ENCODE data around the gene CFAP46.

CFAP46 gene

GRCh38 chr10:132868995-132869394, 73.4 kb downstream of the CFAP46 start:
- H3K4me3 ChIP-seq (ENCODE audit: low read length, poor library complexity, severe bottlenecking) = no peak overlapping the region
- no peak overlapping the region for H3K4me2 ChIP-seq (ENCODE audit: low read depth, low read length, poor library complexity, severe bottlenecking)
- H2AFZ ChIP-seq (ENCODE audit: low read length) = no peak overlapping the region
- H3K36me3 ChIP-seq (ENCODE audit: insufficient read depth, low read length) = no peaks in the 10 kb centered on the region
- no peaks in the 10 kb centered on the region for H3K27me3 ChIP-seq (ENCODE audit: insufficient read depth, low read length, poor library complexity, severe bottlenecking)
- no peaks in the 10 kb centered on the region for H3K9me3 ChIP-seq (ENCODE audit: insufficient read depth, low read depth, low read length)
- H4K20me1 ChIP-seq (ENCODE audit: insufficient read depth, low read length, poor library complexity, severe bottlenecking) = no peaks in the 10 kb centered on the region
- peaks cover 16% of the 10 kb centered on the region for H3K4me1 ChIP-seq (ENCODE audit: insufficient read depth, low read length, poor library complexity, severe bottlenecking)
- H3K9ac ChIP-seq (ENCODE audit: low read depth, low read length, poor library complexity, severe bottlenecking) = no peak overlapping the region
- TF ChIP-seq CTCF (conservative IDR thresholded peaks at IDR 0.05; ENCODE audit: low read length) (no peak), EZH2phosphoT487 (IDR thresholded peaks at IDR 0.05; ENCODE audit: borderline replicate concordance) (no peak)
- no peaks in the 10 kb centered on the region for H3F3A ChIP-seq (ENCODE audit: low read depth)
- H3K79me2 ChIP-seq (ENCODE audit: insufficient read depth, low read length) = no peaks in the 10 kb centered on the region
- H3K9me2 ChIP-seq (replicated peaks; ENCODE audit: low read depth, low read length) = no peaks in the 10 kb centered on the region

GRCh38 chr10:132867801-132868644, 74.3 kb downstream of the CFAP46 start:
- Histone ChIP-seq H3K4me1 (ENCODE audit: insufficient read depth, low read length, poor library complexity, severe bottlenecking) (peaks cover 12% of the 10 kb centered on the region), H3K36me3 (ENCODE audit: insufficient read depth, low read length) (no peaks in the 10 kb centered on the region)

GRCh38 chr10:132866601-132867381, 75.6 kb downstream of the CFAP46 start:
- TF ChIP-seq EZH2phosphoT487 (IDR thresholded peaks at IDR 0.05; ENCODE audit: borderline replicate concordance) = no peak
- no peak for TF ChIP-seq CTCF (conservative IDR thresholded peaks at IDR 0.05; ENCODE audit: low read length)
- no peak overlapping the region for H2AFZ ChIP-seq (ENCODE audit: low read length)
- H3K36me3 ChIP-seq (ENCODE audit: insufficient read depth, low read length) = no peaks in the 10 kb centered on the region
- H3K9me3 ChIP-seq (ENCODE audit: insufficient read depth, low read depth, low read length) = no peaks in the 10 kb centered on the region
- H3K79me2 ChIP-seq (ENCODE audit: insufficient read depth, low read length) = no peaks in the 10 kb centered on the region
- H3K9ac ChIP-seq (ENCODE audit: low read depth, low read length, poor library complexity, severe bottlenecking) = no peak overlapping the region
- H4K20me1 ChIP-seq (ENCODE audit: insufficient read depth, low read length, poor library complexity, severe bottlenecking) = no peaks in the 10 kb centered on the region
- H3F3A ChIP-seq (ENCODE audit: low read depth) = no peaks in the 10 kb centered on the region
- H3K4me2 ChIP-seq (ENCODE audit: low read depth, low read length, poor library complexity, severe bottlenecking) = no peak overlapping the region
- H3K4me1 ChIP-seq (ENCODE audit: insufficient read depth, low read length, poor library complexity, severe bottlenecking) = peaks cover 16% of the 10 kb centered on the region
- H3K4me3 ChIP-seq (ENCODE audit: low read length, poor library complexity, severe bottlenecking) = no peak overlapping the region
- H3K27me3 ChIP-seq (ENCODE audit: insufficient read depth, low read length, poor library complexity, severe bottlenecking) = no peaks in the 10 kb centered on the region
- no peaks in the 10 kb centered on the region for H3K9me2 ChIP-seq (replicated peaks; ENCODE audit: low read depth, low read length)

More at GRCh38 chr10:132867801-132868644, 74.3 kb downstream of the CFAP46 start:
- H3K4me3 ChIP-seq (ENCODE audit: low read length, poor library complexity, severe bottlenecking) = no peak overlapping the region
- no peaks in the 10 kb centered on the region for H3K27me3 ChIP-seq (ENCODE audit: insufficient read depth, low read length, poor library complexity, severe bottlenecking)
- TF ChIP-seq EZH2phosphoT487 (IDR thresholded peaks at IDR 0.05; ENCODE audit: borderline replicate concordance) = no peak
- TF ChIP-seq CTCF (conservative IDR thresholded peaks at IDR 0.05; ENCODE audit: low read length) = no peak
- no peaks in the 10 kb centered on the region for H4K20me1 ChIP-seq (ENCODE audit: insufficient read depth, low read length, poor library complexity, severe bottlenecking)
- H2AFZ ChIP-seq (ENCODE audit: low read length) = no peak overlapping the region
- no peak overlapping the region for H3K9ac ChIP-seq (ENCODE audit: low read depth, low read length, poor library complexity, severe bottlenecking)
- H3K4me2 ChIP-seq (ENCODE audit: low read depth, low read length, poor library complexity, severe bottlenecking) = no peak overlapping the region
- H3K9me3 ChIP-seq (ENCODE audit: insufficient read depth, low read depth, low read length) = no peaks in the 10 kb centered on the region
- H3K9me2 ChIP-seq (replicated peaks; ENCODE audit: low read depth, low read length) = no peaks in the 10 kb centered on the region
- H3K79me2 ChIP-seq (ENCODE audit: insufficient read depth, low read length) = no peaks in the 10 kb centered on the region
- no peaks in the 10 kb centered on the region for H3F3A ChIP-seq (ENCODE audit: low read depth)
